Kidney (tissue), 14 donors: ENCODE results near the gene SMIM24. TPM values are rescaled to one million over a fixed set of nuclear protein-coding genes. Genes with fewer than 3 reads are reported as not detected.

Experiments
- DNase-seq, 5 donors: peaks; one replicate each; pipeline ENCODE4 v3.0.0-alpha.2; 2013 to 2020
- FAIRE-seq: peaks from 2 replicates; lab custom pipeline; 2012; peaks lifted over from hg19 to GRCh38; lab: Jason Lieb, UNC
- H3K27ac ChIP-seq, 2 donors: one replicate each; pipeline ENCODE4 v1.7.0; 2013; ENCODE audit warnings: low read depth in 2 of 2, low read length in 2 of 2, inconsistent platforms in 1 of 2
- H3K27me3 ChIP-seq: one replicate; pipeline ENCODE4 v1.7.1; 2013; ENCODE audit warnings: low read length, inconsistent platforms; ENCODE audit not compliant: control insufficient read depth, insufficient read depth
- H3K36me3 ChIP-seq, 3 donors: one replicate each; pipeline versions ENCODE4 v1.7.0 to v1.7.1; 2013; ENCODE audit warnings: low read length in 3 of 3, control low read depth in 1 of 3, inconsistent platforms in 1 of 3; ENCODE audit not compliant: insufficient read depth in 3 of 3, control insufficient read depth in 2 of 3
- H3K4me1 ChIP-seq, 3 donors: one replicate each; pipeline versions ENCODE4 v1.7.0 to v1.7.1; 2013; ENCODE audit warnings: low read length in 3 of 3, inconsistent platforms in 1 of 3, low read depth in 1 of 3; ENCODE audit not compliant: control insufficient read depth in 2 of 3, insufficient read depth in 2 of 3
- H3K4me3 ChIP-seq, 3 donors: one replicate each; pipeline versions ENCODE4 v1.7.0 to v1.8.1; 2013; ENCODE audit warnings: low read length in 3 of 3, control low read depth in 1 of 3, inconsistent platforms in 1 of 3
- H3K9ac ChIP-seq, 3 donors: one replicate each; pipeline versions ENCODE4 v1.7.0 to v1.7.1; 2013; ENCODE audit warnings: low read length in 3 of 3, control low read depth in 1 of 3, inconsistent platforms in 1 of 3
- H3K9me3 ChIP-seq, 3 donors: one replicate each; pipeline versions ENCODE4 v1.7.0 to v1.7.1; 2013; ENCODE audit warnings: low read length in 3 of 3, control low read depth in 1 of 3, inconsistent platforms in 1 of 3; ENCODE audit not compliant: control insufficient read depth in 2 of 3, insufficient read depth in 1 of 3
- intact Hi-C: fragments of 100-400 bp; cut with DNase I; formaldehyde crosslinking; loops from one replicate; pipeline ENCODE4 v1.11.1; 2022
- polyA plus RNA-seq: library from polyadenylated mRNA; stranded (reverse); fragments of 350-450 nt; fragmentation: Illumina TruSeq; extraction: RNeasy Lipid Tissue Mini Kit (QIAGEN cat#74804); gene quantifications from one replicate; pipeline ENCODE4 v1.2.3, GENCODE V29; 2014; ENCODE audit warnings: low read depth, low replicate concordance; ENCODE audit not compliant: insufficient read depth
- total RNA-seq: library from RNA; stranded (reverse); fragmentation: NEBNext Ultra II Directional; extraction: Animal tissue kit (Norgen Biotek cat#: 25700); gene quantifications from one replicate; pipeline ENCODE4 v1.2.1, GENCODE V29; 2021
- TF ChIP-seq, protein P1 (sequence below): IDR thresholded peaks from 3 replicates; pipeline ENCODE4 v1.5.1; 2012; ENCODE audit warnings: mild to moderate bottlenecking, moderate library complexity, borderline replicate concordance; ENCODE audit not compliant: insufficient read depth; ENCODE audit errors: extremely low read depth
- donor health status: control.
- donor health status: control.
- donor health status: control.
- donor health status: control.
- donor health status: control.
- donor health status: DM: yes; HTN: yes; CAD: no.
- donor health status: Normal renal cell carcinoma (clear cell type).

SMIM24 gene
- total and polyA plus RNA-seq, 2 donors from 2014 or later: 49.8 to 1,108 TPM

GRCh38 chr19:3528539-3529211 is 48.4 kb upstream of the SMIM24 start:
- intact Hi-C loops: no loop called here
- FAIRE-seq (no peak), DNase-seq (peak in 1 of 5 donors; percentile 57)
- TF ChIP-seq, protein P1, sequence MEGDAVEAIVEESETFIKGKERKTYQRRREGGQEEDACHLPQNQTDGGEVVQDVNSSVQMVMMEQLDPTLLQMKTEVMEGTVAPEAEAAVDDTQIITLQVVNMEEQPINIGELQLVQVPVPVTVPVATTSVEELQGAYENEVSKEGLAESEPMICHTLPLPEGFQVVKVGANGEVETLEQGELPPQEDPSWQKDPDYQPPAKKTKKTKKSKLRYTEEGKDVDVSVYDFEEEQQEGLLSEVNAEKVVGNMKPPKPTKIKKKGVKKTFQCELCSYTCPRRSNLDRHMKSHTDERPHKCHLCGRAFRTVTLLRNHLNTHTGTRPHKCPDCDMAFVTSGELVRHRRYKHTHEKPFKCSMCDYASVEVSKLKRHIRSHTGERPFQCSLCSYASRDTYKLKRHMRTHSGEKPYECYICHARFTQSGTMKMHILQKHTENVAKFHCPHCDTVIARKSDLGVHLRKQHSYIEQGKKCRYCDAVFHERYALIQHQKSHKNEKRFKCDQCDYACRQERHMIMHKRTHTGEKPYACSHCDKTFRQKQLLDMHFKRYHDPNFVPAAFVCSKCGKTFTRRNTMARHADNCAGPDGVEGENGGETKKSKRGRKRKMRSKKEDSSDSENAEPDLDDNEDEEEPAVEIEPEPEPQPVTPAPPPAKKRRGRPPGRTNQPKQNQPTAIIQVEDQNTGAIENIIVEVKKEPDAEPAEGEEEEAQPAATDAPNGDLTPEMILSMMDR: no peak
- Histone ChIP-seq H3K9ac (no peak overlapping the region), H3K4me3 (no peak overlapping the region), H3K4me1 (no peaks in the 10 kb centered on the region), H3K9me3 (no peaks in the 10 kb centered on the region), H3K27me3 (no peaks in the 10 kb centered on the region), H3K36me3 (peaks cover 0 to 12% (median 9%) of the 10 kb centered on the region in 3 donors), H3K27ac (no peak overlapping the region)

- Histone ChIP-seq H3K27ac (no peak overlapping the region), H3K36me3 (peaks cover 0 to 10% (median 9%) of the 10 kb centered on the region in 3 donors), H3K4me3 (no peak overlapping the region), H3K9ac (no peak overlapping the region), H3K4me1 (no peaks in the 10 kb centered on the region), H3K27me3 (no peaks in the 10 kb centered on the region), H3K9me3 (no peaks in the 10 kb centered on the region)
- FAIRE-seq (no peak), DNase-seq (peak in 1 of 5 donors; percentile 56)
- intact Hi-C loops: no loop called here
- TF ChIP-seq, protein P1: no peak
These were observed 47.8 kb upstream of the SMIM24 start for GRCh38 chr19:3528080-3528479.

DNA sequence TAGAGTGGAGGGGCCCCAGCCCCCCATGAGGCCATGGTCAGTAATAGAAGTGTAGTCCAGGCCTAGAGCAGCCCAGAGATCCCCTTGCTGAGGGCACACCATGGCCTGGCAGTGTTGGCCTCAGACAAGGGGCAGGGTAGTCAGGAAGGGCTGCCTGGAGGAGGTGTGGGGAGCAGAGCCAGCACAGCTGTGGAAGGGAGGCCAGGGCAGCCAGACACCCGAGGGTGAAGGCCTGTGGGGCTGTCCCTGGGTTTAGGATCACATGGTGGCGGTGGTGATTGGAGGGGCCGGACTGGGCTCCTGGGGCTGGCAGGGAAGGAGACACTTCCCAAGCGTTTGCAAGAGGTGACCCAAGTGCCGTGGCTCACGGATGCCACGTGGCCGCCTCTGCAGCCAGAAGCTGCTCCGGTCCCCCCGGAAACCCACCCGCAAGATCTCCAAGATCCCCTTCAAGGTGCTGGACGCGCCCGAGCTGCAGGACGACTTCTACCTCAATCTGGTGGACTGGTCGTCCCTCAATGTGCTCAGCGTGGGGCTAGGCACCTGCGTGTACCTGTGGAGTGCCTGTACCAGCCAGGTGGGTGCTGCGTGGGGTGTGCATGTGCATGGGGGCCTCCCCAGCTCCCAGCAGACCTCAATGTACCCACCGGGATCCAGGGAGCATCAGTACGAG is 47.0 kb upstream of the SMIM24 start:
- FAIRE-seq: no peak
- DNase-seq: peak in 1 of 5 donors; percentile 71
- H3K27ac ChIP-seq: no peak overlapping the region
- no peaks in the 10 kb centered on the region for H3K4me1 ChIP-seq
- no peak overlapping the region for H3K4me3 ChIP-seq
- no peak overlapping the region for H3K9ac ChIP-seq
- H3K27me3 ChIP-seq: no peaks in the 10 kb centered on the region
- intact Hi-C loops: no loop called here
- TF ChIP-seq, protein P1: no peak
- H3K9me3 ChIP-seq: no peaks in the 10 kb centered on the region
- peaks cover 0 to 10% (median 9%) of the 10 kb centered on the region in 3 donors for H3K36me3 ChIP-seq
